Pulmonary artery endothelial cell (primary cell): Measurements from ENCODE around the gene VSIG1. TPM values are rescaled to one million over a fixed set of nuclear protein-coding genes. Genes with fewer than 3 reads are reported as not detected.

Source experiments
- DNase-seq: peaks from one replicate; pipeline ENCODE4 v3.0.0-alpha.2; 2011; ENCODE audit warnings: low read depth, low spot score
- total RNA-seq: library from RNA; depleted of rRNA; stranded (reverse); fragments of >200 nt; gene quantifications from 2 replicates; pipeline ENCODE4 v1.2.3, GENCODE V29; 2014

The VSIG1 gene
- total RNA-seq, 1 donor from 2014 or later, result 0.99 TPM

DNA sequence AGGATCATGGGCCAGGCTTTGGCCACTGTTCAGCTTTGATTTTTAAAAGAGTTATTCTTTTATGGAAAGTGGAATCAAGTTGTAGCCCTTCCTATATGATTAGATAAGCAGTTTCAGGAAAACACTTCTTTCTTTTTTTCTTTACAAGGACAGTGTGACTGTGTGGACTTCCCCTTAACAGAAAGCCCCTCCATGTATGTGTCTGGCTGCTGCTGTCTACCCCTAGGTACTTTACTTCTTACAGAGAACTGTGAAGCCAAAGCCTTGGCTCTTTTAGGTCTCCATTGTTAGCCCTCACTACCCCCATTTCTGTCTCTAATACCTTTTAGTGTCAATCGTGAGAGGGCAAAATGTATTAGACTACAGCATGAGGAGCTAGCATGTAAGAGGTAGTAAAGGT, 19.1 kb downstream of the VSIG1 start:
- no peak for DNase-seq

- DNase-seq, result no peak
These were observed 19.7 kb downstream of the VSIG1 start for GRCh38 chrX:108064613-108065012.

- DNase-seq, result no peak
These were observed 23.3 kb downstream of the VSIG1 start for GRCh38 chrX:108068121-108068520.

- no peak for DNase-seq
These were observed 26.0 kb downstream of the VSIG1 start for GRCh38 chrX:108070891-108071290.

GRCh38 chrX:108071578-108071977, 26.7 kb downstream of the VSIG1 start:
- no peak for DNase-seq

DNA sequence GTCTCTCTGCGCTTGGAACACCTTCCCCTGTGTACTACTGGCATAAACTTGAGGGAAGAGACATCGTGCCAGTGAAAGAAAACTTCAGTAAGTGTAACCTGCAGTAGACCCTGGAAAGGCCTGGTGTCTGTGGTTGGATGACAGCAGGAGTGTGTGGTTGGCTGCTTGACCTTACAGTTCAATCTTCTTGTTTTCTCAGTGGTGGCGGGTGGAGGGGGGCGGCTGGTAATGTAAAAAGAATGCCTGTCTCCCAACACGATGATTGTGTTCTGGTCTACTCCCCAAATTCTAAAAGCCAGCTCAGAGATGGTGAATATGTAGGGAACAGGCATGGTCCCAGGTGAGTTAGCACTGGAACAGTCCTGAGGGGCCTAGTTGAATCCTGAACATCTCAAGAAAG, 27.9 kb downstream of the VSIG1 start:
- DNase-seq, result no peak

GRCh38 chrX:108081110-108081509, 36.2 kb downstream of the VSIG1 start:
- no peak for DNase-seq

- no peak for DNase-seq
These were observed 42.9 kb downstream of the VSIG1 start for GRCh38 chrX:108087792-108088191.

GRCh38 chrX:108088511-108088910, 43.6 kb downstream of the VSIG1 start:
- no peak for DNase-seq

DNA sequence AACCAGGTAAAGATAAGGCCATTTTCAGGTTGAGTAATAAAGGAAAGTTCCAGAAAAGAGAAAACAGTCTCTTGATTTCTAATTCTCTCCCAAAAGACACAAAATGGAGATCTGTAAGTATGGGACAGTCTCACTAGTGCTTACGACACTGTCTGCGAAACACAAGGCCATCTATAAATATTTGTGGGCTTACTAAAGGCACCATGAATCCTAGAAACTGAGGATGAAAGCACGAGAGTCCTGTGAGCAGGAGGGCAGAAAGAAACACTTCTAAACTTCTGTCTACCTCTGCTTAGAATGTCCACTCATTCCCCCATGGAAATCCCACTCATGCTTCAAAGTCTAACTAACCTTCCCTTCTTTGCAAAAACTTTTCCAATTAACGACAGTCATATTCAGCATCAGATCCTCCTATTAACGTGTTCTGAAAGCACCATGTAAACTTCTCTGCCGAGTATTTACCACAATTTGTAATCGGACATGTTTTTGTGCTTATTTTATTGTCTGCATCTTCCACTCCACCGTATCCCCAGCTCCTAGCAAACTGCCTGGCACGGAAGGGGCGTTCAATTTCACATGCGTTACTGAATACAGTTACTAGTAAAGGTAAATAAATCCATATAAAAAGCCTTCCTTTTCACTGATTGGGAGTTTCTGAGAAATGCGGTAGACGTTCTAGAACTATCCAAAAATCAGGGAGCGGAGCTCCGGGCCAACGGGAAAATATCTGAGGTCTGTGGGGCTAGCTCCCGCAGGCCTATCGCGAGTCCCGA, 45.8 kb downstream of the VSIG1 start:
- no peak for DNase-seq

- DNase-seq, result peak; percentile 89
These were observed 46.5 kb downstream of the VSIG1 start, which contains the start of the genes ATG4A and PSMD10 for GRCh38 chrX:108091264-108091877. ATG4A (plus strand) TSS chrX:108091778; CDS start chrX:108091827, 49 bp downstream. PSMD10 (minus strand) TSS chrX:108091542; CDS start chrX:108091520, 22 bp downstream.

GRCh38 chrX:108091878-108092291, 47.0 kb downstream of the VSIG1 start:
- DNase-seq, result no peak

DNA sequence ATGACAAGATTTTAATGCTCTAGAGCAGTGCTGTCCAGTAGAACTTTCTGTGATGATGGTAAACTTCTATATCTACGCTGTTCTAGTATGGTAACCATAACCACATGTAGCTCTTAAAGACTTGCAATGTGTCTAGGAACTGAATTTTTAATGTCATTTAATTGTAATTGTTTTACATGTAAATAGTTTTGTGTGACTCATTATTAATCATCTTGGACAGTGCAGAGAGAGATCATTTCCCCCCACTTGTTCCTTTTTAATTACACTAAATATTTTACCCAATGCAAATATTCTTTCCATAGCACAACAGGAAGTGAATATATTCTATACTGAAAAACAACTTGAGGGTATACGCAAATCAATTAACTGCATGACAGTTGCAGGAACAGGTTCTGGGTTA, 52.5 kb downstream of the VSIG1 start:
- no peak for DNase-seq

DNA sequence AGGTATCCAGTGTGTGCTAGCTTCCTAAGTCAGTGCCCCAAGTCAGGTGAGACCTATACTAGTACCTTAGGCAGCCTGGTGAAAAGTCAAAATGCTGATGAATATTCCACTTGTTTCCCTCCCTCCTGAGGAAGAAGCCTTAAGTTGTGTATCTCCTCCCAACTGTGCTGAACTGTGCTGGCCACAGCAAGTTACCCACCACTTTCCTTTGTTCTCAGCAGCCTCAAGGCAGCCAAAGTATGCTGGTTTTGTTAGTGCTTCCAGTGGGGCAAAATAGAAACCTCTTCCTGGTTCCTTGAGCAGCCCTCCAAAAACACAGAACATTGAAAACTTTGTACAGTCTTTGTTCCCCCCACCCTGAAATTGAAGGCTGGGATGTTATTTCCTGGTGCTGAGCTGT, 60.6 kb downstream of the VSIG1 start:
- no peak for DNase-seq

- DNase-seq, result no peak
These were observed 69.7 kb downstream of the VSIG1 start for GRCh38 chrX:108114541-108114940.

GRCh38 chrX:108117988-108118387, 73.1 kb downstream of the VSIG1 start:
- DNase-seq, result no peak

GRCh38 chrX:108121291-108121690, 76.4 kb downstream of the VSIG1 start:
- no peak for DNase-seq

DNA sequence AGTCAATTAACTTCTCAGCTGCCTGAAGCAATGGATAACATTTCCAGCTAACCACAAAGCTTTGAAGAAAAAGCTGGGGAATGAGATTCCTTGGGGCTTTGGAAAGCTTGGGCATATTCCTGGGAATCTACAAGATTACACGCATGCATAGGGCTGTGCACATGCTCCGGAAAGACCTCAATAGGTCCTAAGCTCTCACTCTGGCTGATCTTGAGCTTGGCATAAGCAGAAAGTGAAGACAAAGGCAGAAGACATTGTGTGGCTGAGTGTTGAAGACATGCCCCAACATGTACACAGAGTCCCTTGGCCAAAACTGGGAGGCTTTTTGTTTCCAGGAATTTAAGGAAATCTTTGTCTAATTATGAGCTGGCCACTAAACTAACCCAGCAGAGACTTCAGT, 77.9 kb downstream of the VSIG1 start:
- DNase-seq, result no peak

- DNase-seq, result no peak
These were observed 78.9 kb downstream of the VSIG1 start for GRCh38 chrX:108123591-108124366.

DNA sequence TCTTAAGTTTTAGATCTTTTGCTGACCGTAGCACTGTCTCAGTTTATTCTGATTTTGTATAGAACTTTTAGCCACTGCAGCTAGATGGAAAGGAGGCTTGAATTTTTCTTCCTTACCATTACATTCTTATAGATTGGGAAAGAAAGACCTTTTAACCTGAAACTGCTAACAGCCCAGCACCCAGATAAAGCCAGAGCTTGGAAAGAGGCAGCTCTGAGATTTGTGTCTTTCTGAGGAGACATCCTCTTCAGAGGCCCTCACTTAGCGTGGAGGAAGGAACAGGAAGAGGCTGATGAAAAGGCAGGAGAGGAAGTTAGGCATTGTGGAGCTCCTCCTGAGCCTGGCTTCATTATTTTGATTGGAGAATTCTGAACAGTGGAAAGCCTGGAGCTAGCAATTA, 81.8 kb downstream of the VSIG1 start:
- DNase-seq, result no peak

- no peak for DNase-seq
These were observed 82.3 kb downstream of the VSIG1 start for GRCh38 chrX:108127152-108127551.
